Left renal cortex interstitium (tissue), 4 donors: ENCODE measurements around the gene WFDC6. TPM values are rescaled to one million over a fixed set of nuclear protein-coding genes. Genes with fewer than 3 reads are reported as not detected.
A peak's percentile ranks its signal among the peaks of the same experiment; 100 is the strongest.

ENCODE experiments used
- DNase-seq, 4 donors: peaks; one replicate each; pipeline ENCODE4 v3.0.0-alpha.2; 2013; ENCODE audit warnings: low read depth in 4 of 4, low spot score in 2 of 4, missing footprints in 1 of 4
- polyA plus RNA-seq, 4 donors: library from polyadenylated mRNA; unstranded; fragments of 120-200 nt; gene quantifications; one replicate each; pipeline ENCODE4 v1.2.1, GENCODE V29; 2013; ENCODE audit not compliant: insufficient read length in 4 of 4

The WFDC6 gene
- polyA plus RNA-seq, 4 donors, result not detected

DNA sequence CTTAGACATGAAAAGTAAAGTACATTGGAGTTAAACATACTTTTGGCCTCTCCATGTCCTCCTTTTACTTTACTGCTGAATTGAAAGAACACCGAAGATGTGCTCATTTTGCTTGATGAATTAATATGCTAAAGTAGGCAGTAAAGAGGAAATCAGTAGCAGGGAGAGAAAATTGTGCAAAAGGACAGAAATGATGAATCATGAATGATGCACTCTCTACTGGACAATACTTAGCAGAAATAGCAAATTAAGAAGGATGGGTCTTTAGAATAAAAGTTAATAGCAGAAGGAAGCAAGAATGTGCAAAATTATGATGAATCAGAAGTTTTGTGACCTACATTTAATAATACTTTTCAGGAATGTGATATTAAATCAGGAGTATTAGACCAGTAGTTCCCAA, 15.5 kb downstream of the WFDC6 start:
- no peak for DNase-seq

DNA sequence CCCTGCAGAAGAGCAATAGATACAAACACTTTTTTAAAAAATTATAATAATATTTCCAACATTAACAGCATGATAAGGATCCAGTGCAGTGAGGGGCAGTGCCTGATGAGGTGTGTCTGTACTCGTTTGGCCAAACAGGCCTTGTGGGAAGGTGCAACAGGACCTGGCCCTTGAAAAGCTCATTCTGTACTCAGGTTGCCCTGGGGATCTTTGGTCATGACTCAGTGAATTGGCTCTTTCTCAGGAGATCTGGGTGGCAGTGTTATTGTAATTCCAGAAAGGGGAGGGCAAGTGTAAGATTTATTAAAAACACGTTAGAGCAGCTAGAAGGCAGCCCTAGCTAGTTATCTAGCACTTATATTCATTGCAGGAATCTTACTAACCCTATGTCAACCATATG, 21.0 kb downstream of the WFDC6 start:
- peak in 2 of 4 donors; percentile 3 to 25 for DNase-seq

DNA sequence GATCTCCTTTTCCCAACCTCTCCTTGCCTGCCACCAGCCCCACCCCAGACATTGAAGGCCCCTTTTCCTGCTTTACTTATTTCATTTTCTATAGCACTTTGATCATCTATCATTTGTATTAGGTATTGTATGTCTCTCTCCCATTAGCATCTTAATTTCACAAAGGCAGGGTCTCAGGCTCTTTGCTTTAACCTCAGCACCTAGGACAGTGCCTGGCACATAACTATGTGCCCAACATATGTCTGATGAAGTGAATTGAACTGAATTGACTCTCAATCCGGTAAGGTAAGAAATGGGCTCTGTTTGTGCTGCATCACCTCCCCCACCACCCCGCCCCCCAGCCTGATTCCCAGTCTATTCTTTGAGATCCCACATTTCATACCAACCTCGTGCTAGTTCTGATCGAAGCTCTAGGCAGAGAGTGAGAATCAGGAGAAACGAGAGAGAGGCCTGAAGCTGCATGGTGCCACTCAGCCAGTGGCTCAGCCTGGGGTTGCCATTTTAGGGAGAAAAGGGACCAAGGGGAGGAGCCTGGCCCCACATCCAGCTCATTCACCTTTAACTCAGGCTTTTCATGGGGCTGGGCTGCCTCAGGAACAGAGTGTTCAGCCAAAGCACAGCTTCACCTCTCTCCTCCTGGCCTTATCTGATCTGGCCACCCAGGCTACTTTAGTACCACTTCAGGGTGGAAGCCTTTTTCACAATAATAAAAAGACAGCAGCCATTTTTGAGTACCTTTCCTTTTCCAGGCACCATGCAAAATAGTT, 24.0 kb downstream of the WFDC6 start, which contains the start of gene SPINT3:
TSS of gene SPINT3 (minus strand) at position 476 of the 767 bp plus-strand sequence. CDS start at position 462, 14 bp downstream.
- no peak for DNase-seq

DNA sequence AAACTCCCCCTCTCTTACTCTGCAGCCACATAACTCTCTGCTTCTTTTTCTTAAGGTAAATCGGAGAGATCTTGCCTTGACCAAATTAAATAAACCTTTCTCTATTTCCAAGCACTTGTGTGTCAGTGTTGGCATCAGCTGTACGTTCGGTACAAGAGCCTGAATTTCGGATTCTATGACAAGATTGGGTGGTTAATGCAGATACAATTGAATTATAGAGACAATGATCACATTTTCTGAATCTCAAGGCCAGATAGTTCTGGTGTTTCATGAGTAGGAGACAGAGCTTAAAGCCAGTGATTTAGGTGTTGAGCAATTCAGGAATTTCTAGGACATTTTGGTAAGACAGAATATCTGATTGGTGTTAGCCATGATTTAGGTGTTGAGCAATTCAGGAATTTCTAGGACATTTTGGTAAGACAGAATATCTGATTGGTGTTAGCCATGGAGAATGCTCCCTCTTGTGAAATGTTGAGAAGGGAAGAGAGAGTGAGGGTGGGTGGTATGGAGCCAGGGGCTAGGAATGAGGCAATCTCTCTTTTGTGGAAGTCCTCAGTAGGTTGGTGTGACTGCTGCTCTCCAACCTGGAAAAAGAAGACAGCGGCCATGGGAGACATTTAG, 28.9 kb downstream of the WFDC6 start:
- no peak for DNase-seq

DNA sequence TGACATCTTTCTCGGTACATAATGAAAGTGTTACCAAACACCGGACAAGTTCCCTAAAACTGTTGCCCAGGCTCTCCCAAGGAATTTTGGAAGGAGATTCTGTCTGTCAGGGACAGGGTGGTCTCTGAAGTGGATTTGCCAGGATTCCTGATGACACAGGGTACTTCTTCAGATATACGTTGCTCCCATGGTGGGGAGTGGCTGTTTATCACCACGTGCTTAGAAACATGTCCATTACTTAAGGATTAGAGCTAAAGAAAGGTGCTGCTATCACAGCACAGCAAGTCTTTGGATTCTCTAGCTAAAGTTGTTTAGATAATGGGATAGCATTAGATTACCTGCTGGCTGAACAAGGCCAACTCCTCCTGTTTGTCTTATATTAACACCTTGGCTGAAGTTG, 30.2 kb downstream of the WFDC6 start:
- no peak for DNase-seq

DNA sequence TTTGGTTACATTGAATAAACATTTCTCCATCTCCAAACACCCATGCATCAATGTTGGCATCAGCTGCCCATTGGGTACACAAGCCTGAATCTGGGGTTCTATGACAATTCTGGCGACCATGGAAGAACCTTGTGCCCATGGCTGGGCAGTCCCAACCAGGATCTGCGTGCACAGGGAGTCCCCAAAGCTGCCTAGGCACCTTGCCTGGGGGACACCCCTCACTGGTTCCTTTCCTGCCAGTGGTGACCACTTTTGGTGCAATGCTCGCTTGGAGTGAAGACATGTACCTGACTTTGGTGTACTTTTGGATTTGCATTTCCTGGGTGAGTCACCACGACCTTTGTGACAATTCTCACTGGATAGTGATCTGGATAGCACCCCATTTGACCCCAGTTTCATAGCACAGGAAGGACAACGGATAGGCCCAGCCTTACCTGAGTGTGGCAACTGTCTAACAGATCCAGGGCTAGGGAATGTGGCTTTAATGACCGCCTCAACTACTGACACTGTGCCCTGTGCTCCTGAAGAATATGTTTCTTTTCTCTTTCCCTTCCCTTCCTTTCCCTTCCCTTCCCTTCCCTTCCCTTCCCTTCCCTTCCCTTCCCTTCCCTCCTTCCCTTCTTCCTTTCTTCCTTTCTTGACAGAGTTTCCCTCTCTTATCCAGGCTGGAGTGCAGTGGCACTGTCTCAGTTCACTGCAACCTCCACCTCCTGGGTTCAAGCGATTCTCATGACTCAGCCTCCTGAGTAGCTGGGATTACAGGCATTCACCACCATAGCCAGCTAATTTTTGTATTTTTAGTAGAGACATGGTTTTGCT, 31.0 kb downstream of the WFDC6 start:
- no peak for DNase-seq

DNA sequence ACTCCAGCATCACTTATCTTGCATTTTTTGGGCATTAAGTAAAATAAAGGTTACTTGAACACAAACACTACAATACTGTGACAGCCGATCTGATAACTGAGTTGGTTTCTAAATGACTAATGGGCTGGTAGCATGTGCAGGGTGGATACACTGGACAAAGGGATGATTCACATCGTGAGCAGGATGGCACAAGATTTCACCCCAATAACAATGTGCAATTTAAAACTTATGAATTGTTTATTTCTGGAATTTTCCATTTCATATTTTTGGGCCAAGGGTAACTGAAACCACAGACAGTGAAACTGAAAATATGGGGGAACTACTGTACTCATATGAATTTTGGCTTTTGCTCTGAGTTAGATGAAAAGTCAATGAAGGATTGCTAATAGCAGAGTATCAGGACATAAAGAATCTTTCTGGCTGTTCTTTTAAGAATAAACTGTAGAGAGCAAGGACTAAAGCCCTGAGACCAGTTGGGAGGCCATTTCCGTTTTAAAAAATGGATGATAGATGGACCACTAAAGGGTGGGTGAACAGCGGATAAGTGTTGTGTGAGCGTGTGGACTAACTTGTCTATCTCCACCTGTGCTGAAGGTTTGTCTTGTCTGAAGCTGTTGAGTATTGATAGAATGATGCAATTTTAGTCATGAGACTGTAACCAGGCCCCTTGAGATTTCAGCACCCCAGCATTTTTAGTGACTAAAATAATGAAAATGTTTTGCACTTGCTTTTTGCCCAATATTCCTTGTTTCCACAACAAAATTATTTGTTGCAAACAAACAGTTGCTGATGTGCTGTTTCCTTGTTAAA, 32.1 kb downstream of the WFDC6 start:
- DNase-seq, result no peak

DNA sequence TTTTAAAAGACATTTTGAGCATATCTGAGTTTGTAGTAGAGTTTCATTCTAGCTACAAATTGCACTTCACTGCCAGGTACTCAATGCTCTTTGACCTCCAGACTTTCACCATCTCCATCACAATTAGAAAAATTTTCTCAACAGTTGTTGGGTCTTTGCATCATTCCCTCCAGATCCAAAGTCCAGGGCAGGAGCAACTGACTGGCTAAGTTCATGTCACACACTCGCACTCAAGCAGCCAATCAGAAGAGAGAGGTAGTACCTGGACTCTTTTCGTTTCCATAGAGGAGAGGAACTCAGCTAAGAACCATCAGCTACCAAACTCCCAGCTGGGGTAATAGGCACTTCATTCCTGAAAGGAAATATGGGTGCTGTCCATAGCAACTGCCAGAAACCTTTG, 32.9 kb downstream of the WFDC6 start:
- no peak for DNase-seq

DNA sequence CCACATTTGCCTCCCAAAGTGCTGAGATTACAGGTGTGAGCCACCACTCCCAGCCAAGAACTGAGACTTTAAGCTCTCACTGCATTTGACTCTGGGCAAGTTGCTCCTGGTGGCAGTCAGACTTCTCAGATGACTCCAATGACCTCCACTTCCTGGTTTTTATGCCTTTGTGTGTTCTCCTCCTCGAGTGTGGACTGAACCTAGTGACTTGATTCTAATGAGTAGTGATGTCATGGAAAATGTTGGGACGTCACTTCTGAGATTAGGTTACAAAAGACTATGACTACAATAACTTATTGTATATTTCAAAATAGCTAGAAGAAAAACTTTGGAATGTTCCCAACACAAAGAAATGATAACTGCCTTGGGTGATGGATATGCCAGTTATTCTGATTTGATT, 35.9 kb downstream of the WFDC6 start:
- no peak for DNase-seq

DNA sequence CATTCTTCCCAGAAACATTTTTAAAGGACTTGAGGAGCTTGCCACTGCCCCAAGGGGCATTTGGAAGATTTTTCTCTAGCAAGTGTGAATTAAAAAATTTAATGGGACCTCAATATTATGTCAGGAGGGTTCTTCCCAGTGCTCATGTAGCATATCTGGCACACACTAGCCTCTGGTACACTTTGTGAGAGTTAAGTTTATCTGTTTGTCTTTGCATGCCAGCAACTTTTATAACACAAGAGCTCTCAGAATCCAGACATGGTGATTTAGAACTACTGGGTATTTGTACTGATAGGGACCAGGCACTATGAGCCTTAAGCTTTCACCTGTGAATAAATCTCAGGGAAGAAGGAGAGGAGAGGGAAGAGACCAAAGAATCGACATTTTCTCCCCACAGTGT, 36.7 kb downstream of the WFDC6 start:
- no peak for DNase-seq

DNA sequence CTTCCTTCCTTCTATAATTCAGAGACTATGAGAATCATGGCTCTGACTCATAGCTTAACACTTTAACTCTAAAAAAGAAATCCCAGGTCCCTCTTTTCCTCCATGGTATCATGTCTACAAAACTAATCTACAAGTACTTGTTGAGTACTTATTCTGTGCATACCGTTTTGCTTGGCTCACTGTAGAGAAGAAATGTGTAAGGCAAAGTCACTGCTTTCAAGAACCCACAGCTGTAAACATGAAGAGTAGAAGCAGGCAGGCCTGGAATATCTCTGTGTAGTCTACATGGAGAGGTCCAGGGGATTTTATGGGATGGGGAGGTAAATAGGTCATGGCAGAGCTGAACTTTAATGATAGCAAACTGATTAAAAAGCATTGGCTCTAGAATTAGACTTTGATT, 37.7 kb downstream of the WFDC6 start:
- DNase-seq, result no peak

DNA sequence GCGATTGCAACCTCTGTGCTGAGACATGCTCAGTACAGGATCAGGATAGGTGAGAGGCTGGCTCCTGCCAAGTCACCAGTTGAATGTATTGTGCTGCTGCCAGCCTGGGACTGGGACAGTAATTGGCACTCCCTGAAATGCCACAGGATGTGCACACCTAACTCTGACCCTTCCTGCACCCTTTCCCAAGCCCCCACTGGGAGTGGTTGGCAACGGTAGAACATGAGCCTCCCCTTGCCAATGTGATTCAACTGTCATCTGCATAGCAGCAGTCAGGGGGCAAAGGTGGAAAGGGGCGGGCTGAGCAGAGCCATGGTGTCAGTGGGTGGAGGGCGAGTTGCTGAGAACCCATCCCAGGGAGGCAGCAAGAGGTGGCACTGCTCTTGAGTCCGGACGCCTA, 39.3 kb downstream of the WFDC6 start:
- DNase-seq, result no peak

DNA sequence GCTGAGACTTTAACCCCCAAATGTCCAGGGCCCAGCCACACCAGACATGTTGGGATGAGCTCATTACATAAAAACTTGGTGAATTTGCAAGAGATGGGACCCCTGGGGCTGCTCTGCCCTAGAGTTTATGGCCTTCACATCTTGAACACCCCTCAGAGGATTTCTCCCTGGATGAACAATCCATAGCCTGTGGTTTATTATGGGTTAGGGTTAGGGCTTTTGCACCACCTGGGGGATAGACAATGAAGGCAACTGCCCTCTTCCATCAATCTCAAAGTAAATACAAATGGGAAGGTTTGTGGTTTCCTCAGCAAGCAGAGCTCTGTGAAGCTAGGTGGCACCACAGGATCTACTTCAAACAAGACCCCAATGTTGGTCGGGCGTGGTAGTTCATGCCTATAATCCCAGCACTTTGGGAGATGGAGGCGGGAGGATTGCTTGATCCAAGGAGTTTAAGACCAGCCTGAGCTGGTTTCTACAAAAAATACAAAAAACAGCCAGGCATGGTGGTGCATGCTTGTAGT, 41.2 kb downstream of the WFDC6 start:
- no peak for DNase-seq

DNA sequence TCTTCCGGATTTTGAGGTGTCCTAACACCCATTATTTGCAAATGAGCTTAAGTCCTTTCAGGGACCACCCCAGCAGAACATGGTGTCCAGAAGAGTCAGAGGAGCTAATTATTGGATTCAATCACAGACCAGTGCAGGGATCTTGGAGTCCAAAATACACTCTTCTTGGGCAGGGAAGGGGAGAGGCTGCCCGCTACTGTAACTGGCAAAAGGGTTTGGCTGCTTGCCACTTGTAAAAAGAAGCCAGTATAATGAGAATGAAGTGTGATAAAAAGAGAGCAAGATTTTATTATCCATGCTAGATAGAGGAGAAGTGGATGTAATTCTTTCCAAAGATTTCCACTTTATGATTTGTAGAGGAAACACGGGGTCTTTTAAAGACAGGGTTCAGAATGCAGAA, 43.1 kb downstream of the WFDC6 start:
- DNase-seq, result no peak

DNA sequence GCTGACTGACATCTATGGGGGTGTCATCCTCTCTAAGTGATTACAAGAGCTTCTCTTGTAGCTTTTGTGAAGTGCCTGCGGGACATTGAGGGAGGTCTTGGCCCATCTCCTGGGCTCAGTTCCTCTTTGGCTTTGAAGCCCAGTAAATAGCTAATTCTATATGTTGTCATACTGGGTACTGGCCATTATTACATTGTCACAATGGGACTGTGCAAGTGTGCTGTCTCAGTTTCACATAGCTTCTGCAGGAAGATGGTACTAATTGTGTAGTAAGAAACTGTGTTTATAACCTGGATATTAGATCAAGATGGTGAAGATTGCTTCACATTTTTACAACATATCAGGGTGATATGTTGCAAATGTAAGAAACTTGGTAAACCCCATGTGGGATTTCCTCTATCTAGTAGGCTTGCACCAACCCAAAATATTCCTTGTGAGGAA, 43.8 kb downstream of the WFDC6 start:
- DNase-seq, result no peak

DNA sequence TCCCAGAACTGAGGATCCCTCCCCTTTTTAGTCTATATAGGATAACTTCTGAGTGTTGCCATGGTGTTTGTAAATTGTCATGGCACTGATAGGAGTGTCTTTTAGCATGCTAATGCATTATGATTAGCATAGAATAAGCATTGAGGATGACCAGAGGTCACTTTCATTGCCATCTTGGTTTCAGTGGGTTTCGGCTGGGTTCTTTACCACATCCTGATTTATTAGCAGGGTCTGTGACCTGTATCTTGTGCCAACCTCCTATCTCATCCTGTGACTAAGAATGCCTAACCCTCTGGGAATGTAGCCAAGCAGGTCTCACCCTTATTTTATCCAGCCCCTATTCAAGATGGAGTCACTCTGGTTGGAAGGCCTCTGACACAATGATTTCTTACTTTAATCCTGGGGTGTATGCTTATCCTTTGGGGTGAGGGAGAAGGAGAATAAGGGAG, 50.2 kb downstream of the WFDC6 start:
- no peak for DNase-seq

DNA sequence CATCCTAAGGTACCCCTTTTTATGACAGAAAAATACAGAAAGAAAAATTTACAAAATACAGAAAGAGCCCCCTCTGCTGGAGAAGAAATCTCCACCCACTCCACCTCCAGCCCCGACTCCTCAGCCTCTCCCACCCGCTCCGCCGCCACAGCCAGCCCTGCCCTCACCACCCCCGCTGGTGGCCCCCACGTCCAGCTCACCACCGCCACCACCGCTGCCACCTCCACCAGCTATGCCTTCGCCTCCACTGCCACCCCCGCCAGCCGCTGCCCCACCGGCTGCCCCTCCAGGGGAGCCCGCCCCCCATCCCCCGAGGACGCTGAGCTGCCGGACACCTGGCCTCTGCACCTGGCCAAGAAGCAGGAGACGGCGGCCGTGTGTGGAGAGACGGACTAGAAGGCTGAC, 52.0 kb downstream of the WFDC6 start:
- no peak for DNase-seq

DNA sequence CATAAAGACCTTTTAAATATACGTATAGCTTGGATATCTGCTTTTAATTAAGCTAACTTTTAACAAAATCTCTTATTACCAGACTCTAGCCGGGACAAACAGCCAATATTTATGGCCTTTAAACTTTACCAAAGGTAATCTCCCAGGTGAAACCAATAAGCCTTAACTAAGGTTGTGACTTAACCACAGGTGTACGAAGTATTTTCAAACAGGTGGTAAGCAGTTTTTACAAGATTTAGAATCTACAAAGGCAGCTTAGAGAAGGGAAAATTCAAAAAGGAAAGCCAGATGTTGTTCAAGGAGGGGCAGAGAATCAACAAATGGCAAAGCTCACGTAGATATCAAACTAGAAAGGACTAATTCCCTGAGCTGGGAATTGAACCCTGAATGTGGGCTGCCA, 53.9 kb downstream of the WFDC6 start:
- no peak for DNase-seq

DNA sequence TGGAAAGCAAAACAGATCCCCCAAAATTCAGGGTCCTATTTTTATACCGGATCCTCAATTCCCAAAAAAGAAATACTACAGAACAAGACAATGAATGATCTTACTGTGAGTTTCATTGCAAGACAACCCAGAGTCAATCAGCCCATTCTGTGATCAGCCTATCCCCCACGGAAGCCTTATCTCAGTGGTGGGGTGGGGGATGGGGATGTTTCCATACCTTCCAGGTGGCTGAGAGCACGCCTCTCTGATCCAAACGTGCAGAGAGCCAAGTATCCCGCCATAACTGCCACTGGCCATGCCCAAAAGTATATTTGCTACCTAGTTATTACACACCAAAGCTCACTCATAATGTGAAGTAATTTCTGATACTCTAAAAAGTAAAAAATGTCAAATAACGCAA, 54.6 kb downstream of the WFDC6 start:
- no peak for DNase-seq
